Activated naive CD8-positive, alpha-beta T cell treated with anti-CD3 and anti-CD28 coated beads, Interleukin-2, amount 10 ng/mL, durations not matched to agents 7 days and 5 days (primary cell): Measurements from ENCODE around the gene MIPOL1. TPM values are rescaled to one million over a fixed set of nuclear protein-coding genes. Genes with fewer than 3 reads are reported as not detected.
A peak's percentile ranks its signal among the peaks of the same experiment; 100 is the strongest.
"Not testable (repeated sequence)": the region's sequence is repeated elsewhere in the genome, so short reads cannot be mapped to it uniquely, and the experiment has no call there.

Source experiments
- ATAC-seq: fragments of 150-1000 bp; cut with Tn5 transposase; one replicate; pipeline ENCODE4 v1.10.0; 2021; ENCODE audit warnings: low read depth, moderate library complexity
- POLR2A ChIA-PET: fragments of 350-600 bp; sonication (Branson Sonifier 250); formaldehyde crosslinking; loops from one replicate; lab custom pipeline; 2021; ENCODE audit warnings: antibody characterized with exemption; lab: Charles Lee
- DNase-seq: peaks from one replicate; pipeline ENCODE4 v3.0.0; 2021
- H3K27ac Mint-ChIP-seq: one replicate; pipeline ENCODE4 v1.8.0; 2022; ENCODE audit warnings: mild to moderate bottlenecking, mixed read lengths
- H3K27me3 Mint-ChIP-seq: one replicate; pipeline ENCODE4 v1.8.0; 2022; ENCODE audit warnings: mild to moderate bottlenecking, moderate library complexity, mixed read lengths
- H3K36me3 Mint-ChIP-seq: one replicate; pipeline ENCODE4 v1.8.0; 2021; ENCODE audit warnings: mild to moderate bottlenecking, mixed read lengths
- H3K4me1 Mint-ChIP-seq: one replicate; pipeline ENCODE4 v1.8.0; 2021; ENCODE audit warnings: mixed read lengths
- H3K4me3 Mint-ChIP-seq: one replicate; pipeline ENCODE4 v1.8.0; 2022; ENCODE audit warnings: mild to moderate bottlenecking, moderate library complexity, mixed read lengths
- H3K9me3 Mint-ChIP-seq: one replicate; pipeline ENCODE4 v1.8.0; 2021; ENCODE audit warnings: mixed read lengths
- total RNA-seq, 2 experiments: library from RNA; stranded (reverse); gene quantifications; one replicate each; pipeline ENCODE4 v1.2.3, GENCODE V29; 2021

MIPOL1 gene
- not detected for total RNA-seq

DNA sequence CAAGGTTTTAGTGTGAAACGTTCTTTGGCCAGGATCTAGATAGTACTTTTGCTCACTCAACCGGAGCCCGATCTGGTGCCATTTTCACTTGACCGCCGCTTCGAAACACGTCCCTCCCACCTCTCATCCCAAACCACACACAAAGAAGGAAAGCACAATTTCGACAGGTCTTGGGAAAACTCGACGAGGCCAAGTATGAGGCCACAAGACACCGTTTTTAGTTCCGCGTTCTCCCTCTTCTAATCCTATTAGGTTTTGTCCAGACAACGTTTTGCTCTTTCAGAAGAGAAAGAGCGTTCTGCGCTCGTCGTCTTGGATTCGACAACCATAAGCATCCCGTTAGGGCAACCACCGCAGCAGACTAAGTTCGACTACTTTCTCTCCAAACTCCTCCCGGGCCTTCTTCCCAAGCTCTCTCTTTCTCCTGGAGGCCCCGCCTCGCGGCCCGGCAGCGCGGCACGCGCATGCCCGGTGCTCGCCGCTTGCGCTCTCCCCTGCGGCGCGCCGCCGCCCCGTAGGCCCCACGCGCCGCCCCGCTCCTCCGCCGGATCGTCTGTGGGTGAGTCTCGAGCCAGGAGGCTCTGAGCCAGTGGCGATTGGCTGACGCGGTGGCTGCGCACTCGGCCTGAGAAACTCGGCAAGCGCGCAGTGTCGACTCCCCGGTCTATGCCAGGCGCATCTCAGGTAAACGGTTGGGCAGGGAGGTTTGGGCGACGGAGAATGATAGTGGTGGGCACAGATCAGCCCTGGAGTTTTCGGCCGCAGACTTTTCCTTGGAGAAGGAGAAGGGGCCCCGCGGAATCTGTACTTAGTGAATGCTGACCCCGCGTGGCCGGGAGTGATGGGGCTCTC, at the start of gene MIPOL1:
MIPOL1 (plus strand) TSS at position 517 of the 852 bp plus-strand sequence. CDS start 49,952 bp downstream, outside the sequence.
- no peaks in the 10 kb centered on the region for H3K36me3 Mint-ChIP-seq
- peaks cover 26% of the 10 kb centered on the region for H3K27me3 Mint-ChIP-seq
- peak within 1 kb of the TSS; percentile 73 for H3K4me3 Mint-ChIP-seq
- DNase-seq (peak; percentile 37), ATAC-seq (peak; percentile 52)
- H3K9me3 Mint-ChIP-seq, result no peaks in the 10 kb centered on the region
- peaks cover 9% of the 10 kb centered on the region for H3K4me1 Mint-ChIP-seq
- no peak within 1 kb of the TSS for H3K27ac Mint-ChIP-seq
- POLR2A ChIA-PET, result no interaction called here

- Mint-ChIP-seq H3K4me1 (no peaks in the 10 kb centered on the region), H3K9me3 (peaks cover 4% of the 10 kb centered on the region), H3K4me3 (no peak overlapping the region), H3K36me3 (no peaks in the 10 kb centered on the region), H3K27ac (no peak overlapping the region), H3K27me3 (no peaks in the 10 kb centered on the region)
- POLR2A ChIA-PET, result no interaction called here
- ATAC-seq (no peak), DNase-seq (no peak)
Observed at GRCh38 chr14:37150414-37150813, 47.3 kb upstream of the MIPOL1 start.

DNA sequence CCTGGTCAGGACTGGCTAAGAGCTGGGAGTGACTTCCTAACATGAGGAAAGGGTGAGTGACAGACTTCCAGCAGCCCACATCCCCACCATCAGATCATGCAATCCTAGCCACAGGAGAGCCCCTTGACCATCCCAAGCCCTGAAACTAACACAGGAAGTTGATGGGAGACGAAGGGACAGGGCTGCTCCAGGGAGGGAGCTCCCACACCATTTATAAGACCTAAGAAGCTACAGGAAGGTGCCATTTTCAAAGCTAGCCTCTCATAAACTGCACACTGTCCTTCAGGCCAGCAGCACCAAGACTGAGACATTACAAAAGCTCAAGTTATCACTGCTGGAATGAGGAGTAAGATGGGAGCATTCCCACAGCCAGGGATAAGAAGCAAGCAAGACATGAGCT, 44.7 kb upstream of the MIPOL1 start:
- no peaks in the 10 kb centered on the region for H3K27me3 Mint-ChIP-seq
- DNase-seq (no peak), ATAC-seq (no peak)
- no peak overlapping the region for H3K27ac Mint-ChIP-seq
- no peaks in the 10 kb centered on the region for H3K4me1 Mint-ChIP-seq
- no peak overlapping the region for H3K4me3 Mint-ChIP-seq
- no peaks in the 10 kb centered on the region for H3K36me3 Mint-ChIP-seq
- H3K9me3 Mint-ChIP-seq, result peaks cover 4% of the 10 kb centered on the region
- POLR2A ChIA-PET, result no interaction called here

DNA sequence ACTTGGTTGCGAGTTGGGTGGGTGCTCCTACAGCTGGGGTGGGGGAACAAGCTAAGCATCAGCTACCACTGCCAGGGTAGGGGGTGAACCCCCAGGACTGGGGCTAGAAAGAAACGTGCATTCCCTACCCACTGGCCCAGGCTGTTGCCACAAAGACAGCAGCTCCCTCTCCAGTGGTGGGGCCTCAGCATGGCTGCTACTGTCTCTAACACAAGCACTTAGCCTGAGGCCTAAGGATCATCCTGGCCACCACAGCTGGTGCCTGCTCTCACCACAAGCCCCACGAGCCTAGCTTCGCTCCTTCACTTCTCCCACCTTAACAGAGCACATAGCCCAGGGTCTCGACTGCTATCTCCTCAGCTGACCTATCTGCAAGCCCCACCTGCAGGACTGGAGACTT, 44.3 kb upstream of the MIPOL1 start:
- no peaks in the 10 kb centered on the region for H3K27me3 Mint-ChIP-seq
- DNase-seq (no peak), ATAC-seq (no peak)
- no peak overlapping the region for H3K27ac Mint-ChIP-seq
- POLR2A ChIA-PET, result no interaction called here
- H3K4me1 Mint-ChIP-seq, result no peaks in the 10 kb centered on the region
- peaks cover 4% of the 10 kb centered on the region for H3K9me3 Mint-ChIP-seq
- no peaks in the 10 kb centered on the region for H3K36me3 Mint-ChIP-seq
- H3K4me3 Mint-ChIP-seq, result no peak overlapping the region

DNA sequence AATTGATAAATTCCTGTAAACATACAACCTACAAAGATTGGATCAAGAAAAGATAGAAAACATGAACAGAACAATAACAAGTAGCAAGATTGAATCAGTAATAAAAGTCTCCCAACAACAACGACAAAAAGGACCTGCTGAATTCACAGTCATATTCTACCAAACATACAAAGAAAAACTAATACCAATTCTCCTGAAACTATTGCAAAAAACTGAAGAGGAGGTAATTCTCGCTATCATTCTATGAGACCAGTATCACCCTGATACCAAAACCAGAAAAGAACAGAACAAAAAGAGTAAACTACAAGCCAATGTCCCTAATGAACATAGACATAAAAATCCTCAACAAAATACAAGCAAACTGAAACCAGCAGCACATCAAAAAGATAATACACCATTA, 39.8 kb upstream of the MIPOL1 start:
- DNase-seq (no peak), ATAC-seq (no peak)
- no peak overlapping the region for H3K4me3 Mint-ChIP-seq
- H3K9me3 Mint-ChIP-seq, result peaks cover 9% of the 10 kb centered on the region
- H3K4me1 Mint-ChIP-seq, result no peaks in the 10 kb centered on the region
- H3K27me3 Mint-ChIP-seq, result no peaks in the 10 kb centered on the region
- POLR2A ChIA-PET, result no interaction called here
- H3K36me3 Mint-ChIP-seq, result no peaks in the 10 kb centered on the region
- no peak overlapping the region for H3K27ac Mint-ChIP-seq

DNA sequence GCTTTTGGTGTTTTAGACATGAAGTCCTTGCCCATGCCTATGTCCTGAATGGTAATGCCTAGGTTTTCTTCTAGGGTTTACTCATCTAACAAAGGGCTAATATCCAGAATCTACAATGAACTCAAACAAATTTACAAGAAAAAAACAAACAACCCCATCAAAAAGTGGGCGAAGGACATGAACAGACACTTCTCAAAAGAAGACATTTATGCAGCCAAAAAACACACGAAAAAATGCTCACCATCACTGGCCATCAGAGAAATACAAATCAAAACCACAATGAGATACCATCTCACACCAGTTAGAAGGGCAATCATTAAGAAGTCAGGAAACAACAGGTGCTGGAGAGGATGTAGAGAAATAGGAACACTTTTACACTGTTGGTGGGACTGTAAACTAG, 35.4 kb upstream of the MIPOL1 start:
- H3K27me3 Mint-ChIP-seq, H3K9me3 Mint-ChIP-seq, H3K4me3 Mint-ChIP-seq, ATAC-seq, POLR2A ChIA-PET, H3K4me1 Mint-ChIP-seq, DNase-seq, H3K27ac Mint-ChIP-seq, H3K36me3 Mint-ChIP-seq: not testable (repeated sequence)

DNA sequence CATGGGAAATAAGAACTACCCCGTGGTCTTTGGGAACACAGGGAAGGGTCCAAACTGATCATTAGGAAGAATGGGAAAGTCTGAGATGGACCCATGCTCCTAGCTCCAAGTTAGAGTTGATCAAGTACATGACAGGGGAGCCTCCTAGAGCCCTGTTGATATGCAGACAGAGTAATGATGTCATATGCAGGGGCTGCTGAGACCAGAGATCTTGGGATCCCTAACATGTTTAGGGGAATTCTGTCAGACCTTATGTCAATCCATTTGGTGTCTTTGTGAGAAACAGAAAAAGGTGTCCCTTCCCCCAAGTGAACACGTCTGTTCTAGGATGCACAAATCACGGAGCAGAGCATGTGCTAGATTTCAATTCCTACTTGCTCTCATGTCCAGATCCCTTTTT, 31.9 kb upstream of the MIPOL1 start:
- Mint-ChIP-seq H3K4me3 (no peak overlapping the region), H3K27me3 (peaks cover 2% of the 10 kb centered on the region)
- POLR2A ChIA-PET, result no interaction called here

GRCh38 chr14:37167151-37168047, 30.3 kb upstream of the MIPOL1 start:
- Mint-ChIP-seq H3K27ac (no peak overlapping the region), H3K4me3 (no peak overlapping the region), H3K4me1 (no peaks in the 10 kb centered on the region), H3K9me3 (peaks cover 3% of the 10 kb centered on the region), H3K27me3 (peaks cover 12% of the 10 kb centered on the region), H3K36me3 (no peaks in the 10 kb centered on the region)
- ATAC-seq (no peak), DNase-seq (no peak)
- POLR2A ChIA-PET, result no interaction called here

More for the DNA sequence above, 31.9 kb upstream of the MIPOL1 start:
- ATAC-seq (no peak), DNase-seq (no peak)
- H3K4me1 Mint-ChIP-seq, result no peaks in the 10 kb centered on the region
- H3K36me3 Mint-ChIP-seq, result no peaks in the 10 kb centered on the region
- no peak overlapping the region for H3K27ac Mint-ChIP-seq
- H3K9me3 Mint-ChIP-seq, result peaks cover 5% of the 10 kb centered on the region

GRCh38 chr14:37168721-37169120, 29.0 kb upstream of the MIPOL1 start:
- ATAC-seq, result no peak
- Mint-ChIP-seq H3K36me3 (no peaks in the 10 kb centered on the region), H3K9me3 (peaks cover 2% of the 10 kb centered on the region), H3K27ac (no peak overlapping the region), H3K4me1 (no peaks in the 10 kb centered on the region), H3K27me3 (peaks cover 25% of the 10 kb centered on the region), H3K4me3 (no peak overlapping the region)
- POLR2A ChIA-PET, result no interaction called here
- DNase-seq, result no peak

- POLR2A ChIA-PET, result no interaction called here
- Mint-ChIP-seq H3K27me3 (peaks cover 30% of the 10 kb centered on the region), H3K36me3 (no peaks in the 10 kb centered on the region), H3K27ac (no peak overlapping the region), H3K9me3 (peaks cover 2% of the 10 kb centered on the region), H3K4me3 (no peak overlapping the region), H3K4me1 (no peaks in the 10 kb centered on the region)
- DNase-seq (no peak), ATAC-seq (no peak)
Observed at GRCh38 chr14:37170237-37170636, 27.5 kb upstream of the MIPOL1 start.

DNA sequence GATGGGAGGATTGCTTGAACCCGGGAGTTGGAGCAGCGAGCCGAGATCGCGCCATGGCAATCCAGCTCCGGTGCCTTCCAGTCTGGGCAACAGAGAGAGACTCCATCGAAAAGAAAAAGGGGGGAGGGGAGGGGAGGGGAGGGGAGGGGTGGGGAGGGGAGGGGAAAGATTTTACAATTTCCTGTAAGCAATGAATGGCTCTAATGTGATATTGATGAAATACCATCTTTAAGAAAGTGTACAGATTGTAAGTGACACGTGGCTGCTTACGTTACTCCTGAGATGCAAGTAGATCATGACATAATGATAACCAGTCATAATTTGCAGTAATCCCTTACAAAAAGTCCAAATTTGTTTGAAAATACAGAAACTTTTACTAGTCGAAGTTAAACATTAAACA, 26.7 kb upstream of the MIPOL1 start:
- POLR2A ChIA-PET, result no interaction called here
- ATAC-seq, result no peak

DNA sequence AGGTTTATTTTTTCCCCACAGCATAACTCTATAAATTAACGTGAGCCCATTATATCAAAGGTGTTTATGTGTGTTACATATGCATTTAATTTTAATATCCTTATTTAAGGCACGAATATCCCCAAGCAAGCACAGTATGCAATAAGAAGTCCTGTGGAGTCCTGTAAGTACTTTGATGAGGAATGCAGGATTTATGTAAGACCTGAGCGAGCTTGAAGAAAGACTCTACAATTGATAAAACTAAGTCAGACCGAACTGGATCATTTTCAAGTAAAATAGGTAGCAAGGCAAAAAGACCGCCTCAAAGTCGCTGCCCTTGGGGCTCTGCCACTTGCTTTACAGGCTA, 26.1 kb upstream of the MIPOL1 start:
- Mint-ChIP-seq H3K9me3 (peaks cover 2% of the 10 kb centered on the region), H3K27ac (no peak overlapping the region), H3K4me1 (no peaks in the 10 kb centered on the region), H3K27me3 (peaks cover 30% of the 10 kb centered on the region), H3K36me3 (no peaks in the 10 kb centered on the region), H3K4me3 (peak overlapping the region; percentile 32)
- no peak for ATAC-seq
- POLR2A ChIA-PET, result no interaction called here
- no peak for DNase-seq

More for the DNA sequence above, 26.7 kb upstream of the MIPOL1 start:
- no peak for DNase-seq
- Mint-ChIP-seq H3K9me3 (peaks cover 2% of the 10 kb centered on the region), H3K36me3 (no peaks in the 10 kb centered on the region), H3K4me1 (no peaks in the 10 kb centered on the region), H3K4me3 (no peak overlapping the region), H3K27me3 (peaks cover 30% of the 10 kb centered on the region), H3K27ac (no peak overlapping the region)

- peak; percentile 28 for DNase-seq
- Mint-ChIP-seq H3K4me3 (peak within 1 kb of the TSS; percentile 32), H3K9me3 (peaks cover 2% of the 10 kb centered on the region)
Observed at GRCh38 chr14:37172024-37172869, 25.5 kb upstream of the MIPOL1 start, which contains the start of gene SLC25A21. SLC25A21 (minus strand) TSS chr14:37172606.

More at GRCh38 chr14:37172024-37172869, 25.5 kb upstream of the MIPOL1 start, which contains the start of gene SLC25A21:
- no peak for ATAC-seq
- no peaks in the 10 kb centered on the region for H3K36me3 Mint-ChIP-seq
- POLR2A ChIA-PET, result no interaction called here
- H3K4me1 Mint-ChIP-seq, result no peaks in the 10 kb centered on the region
- H3K27ac Mint-ChIP-seq, result no peak within 1 kb of the TSS
- H3K27me3 Mint-ChIP-seq, result peaks cover 30% of the 10 kb centered on the region
